Measurements from ENCODE around the gene IFIT1B. TPM values are rescaled to one million over a fixed set of nuclear protein-coding genes. Genes with fewer than 3 reads are reported as not detected.

IFIT1B gene
- total RNA-seq, 4 donors from 2014 or later = not detected

DNA sequence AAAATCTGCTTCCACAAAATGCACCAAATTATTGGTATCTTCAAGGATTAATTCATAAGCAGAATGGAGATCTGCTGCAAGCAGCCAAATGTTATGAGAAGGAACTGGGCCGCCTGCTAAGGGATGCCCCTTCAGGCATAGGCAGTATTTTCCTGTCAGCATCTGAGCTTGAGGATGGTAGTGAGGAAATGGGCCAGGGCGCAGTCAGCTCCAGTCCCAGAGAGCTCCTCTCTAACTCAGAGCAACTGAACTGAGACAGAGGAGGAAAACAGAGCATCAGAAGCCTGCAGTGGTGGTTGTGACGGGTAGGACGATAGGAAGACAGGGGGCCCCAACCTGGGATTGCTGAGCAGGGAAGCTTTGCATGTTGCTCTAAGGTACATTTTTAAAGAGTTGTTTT, 38.0 kb upstream of the IFIT1B start:
- Histone ChIP-seq H3K27me3 (no peaks in the 10 kb centered on the region), H3K36me3 (peaks cover 0 to 6% of the 10 kb centered on the region in 2 donors), H3K4me3 (replicated peaks in 1 of 3) (no peak overlapping the region), H3K9me3 (no peaks in the 10 kb centered on the region), H3K27ac (no peak overlapping the region), H3K4me1 (no peaks in the 10 kb centered on the region)
- intact Hi-C loops (cut with DNase I) = no loop called here
- TF ChIP-seq POLR2A (IDR thresholded peaks at IDR 0.05) (no peak), CTCF (IDR thresholded peaks at IDR 0.05) (no peak)
- 94 to 97% methylated on average over 3 to 4 of the region's 4 CpGs for WGBS, 2 donors
- DNase-seq = no peak

DNA sequence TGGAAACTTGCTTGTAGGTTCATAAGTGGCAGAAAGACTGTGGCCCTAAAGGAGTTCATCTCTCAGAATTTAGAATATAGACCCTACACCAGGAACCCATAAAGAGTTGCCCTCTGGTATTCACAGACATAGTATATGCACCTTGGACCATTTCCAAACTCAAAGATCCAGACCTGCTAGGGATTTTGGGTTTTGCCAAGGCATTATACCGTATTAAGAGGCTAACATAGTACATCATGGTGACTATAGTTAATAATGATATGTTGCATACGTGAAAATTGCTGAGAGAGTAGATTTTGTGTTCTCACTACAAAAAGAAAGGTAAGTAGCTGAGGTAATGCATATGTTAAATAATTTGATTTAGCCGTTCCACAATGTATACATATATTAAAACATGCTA, 36.2 kb upstream of the IFIT1B start:
- Histone ChIP-seq H3K4me3 (replicated peaks in 1 of 3) (no peak overlapping the region), H3K27me3 (no peaks in the 10 kb centered on the region), H3K9me3 (no peaks in the 10 kb centered on the region), H3K36me3 (peaks cover 0 to 6% of the 10 kb centered on the region in 2 donors), H3K4me1 (peaks cover 0 to 6% of the 10 kb centered on the region in 2 donors), H3K27ac (no peak overlapping the region)
- intact Hi-C loops (cut with DNase I) = no loop called here
- WGBS, 2 donors = 93 to 94% methylated on average over 3 of the region's 3 CpGs
- no peak for DNase-seq
- TF ChIP-seq POLR2A (IDR thresholded peaks at IDR 0.05) = no peak
- TF ChIP-seq CTCF (IDR thresholded peaks at IDR 0.05) = no peak

- Histone ChIP-seq H3K4me1 (peaks cover 0 to 14% of the 10 kb centered on the region in 2 donors), H3K9me3 (no peaks in the 10 kb centered on the region), H3K4me3 (replicated peaks in 1 of 3) (no peak overlapping the region), H3K27me3 (no peaks in the 10 kb centered on the region), H3K27ac (no peak overlapping the region), H3K36me3 (peaks cover 0 to 6% of the 10 kb centered on the region in 2 donors)
- TF ChIP-seq POLR2A (IDR thresholded peaks at IDR 0.05) = no peak
- no peak for TF ChIP-seq CTCF (IDR thresholded peaks at IDR 0.05)
- WGBS, 2 donors = 66 to 70% methylated on average over 3 of the region's 3 CpGs
- intact Hi-C loops (cut with DNase I) = no loop called here
- DNase-seq = peak; percentile 25 to 42
These were observed 35.5 kb upstream of the IFIT1B start for GRCh38 chr10:89342206-89342958.

DNA sequence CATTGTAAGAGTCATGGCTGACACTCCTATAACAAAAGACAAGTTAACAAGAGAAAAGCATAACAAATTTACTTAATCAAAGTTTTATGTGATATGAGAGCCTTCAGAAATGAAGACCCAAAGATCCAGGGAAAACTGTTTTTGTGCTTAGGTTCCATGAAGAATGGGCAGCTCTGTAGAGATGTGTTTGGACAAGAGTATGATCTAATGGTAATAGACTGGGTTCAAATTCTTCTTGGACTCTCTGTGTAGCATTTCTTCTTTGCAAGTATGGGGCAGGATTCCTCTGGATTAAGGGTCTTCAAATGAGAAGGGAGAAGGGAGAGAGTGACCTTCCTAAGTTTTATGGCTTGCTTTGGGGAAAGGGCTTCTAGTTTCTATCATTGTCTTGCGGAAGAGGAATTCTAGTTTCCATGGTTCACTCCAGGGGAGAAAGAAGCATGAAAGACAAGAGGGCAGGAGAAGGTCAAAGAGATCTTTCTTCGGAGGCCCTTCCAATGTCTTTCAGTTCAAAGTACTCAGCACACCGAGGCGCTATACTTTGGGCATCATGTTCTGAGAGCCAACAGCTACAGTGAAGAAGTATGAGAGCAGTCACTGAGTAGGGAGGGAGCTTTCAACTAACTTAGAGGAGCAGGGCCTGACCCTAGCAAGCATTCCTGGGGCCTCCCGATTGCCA, 34.6 kb upstream of the IFIT1B start:
- WGBS, 2 donors = 86 to 91% methylated on average over 5 of the region's 5 CpGs
- Histone ChIP-seq H3K27me3 (no peaks in the 10 kb centered on the region), H3K4me3 (replicated peaks in 1 of 3) (no peak overlapping the region), H3K4me1 (peaks cover 0 to 22% of the 10 kb centered on the region in 2 donors), H3K9me3 (no peaks in the 10 kb centered on the region), H3K36me3 (peaks cover 0 to 6% of the 10 kb centered on the region in 2 donors), H3K27ac (no peak overlapping the region)
- no peak for DNase-seq
- intact Hi-C loops (cut with DNase I) = no loop called here
- TF ChIP-seq POLR2A (IDR thresholded peaks at IDR 0.05) (no peak), CTCF (IDR thresholded peaks at IDR 0.05) (no peak)

- H3K27me3 ChIP-seq = no peaks in the 10 kb centered on the region
- H3K36me3 ChIP-seq = peaks cover 0 to 5% of the 10 kb centered on the region in 2 donors
- no peak overlapping the region for H3K27ac ChIP-seq
- peaks cover 0 to 23% of the 10 kb centered on the region in 2 donors for H3K4me1 ChIP-seq
- intact Hi-C loops (cut with DNase I) = no loop called here
- TF ChIP-seq POLR2A (IDR thresholded peaks at IDR 0.05) (no peak), CTCF (IDR thresholded peaks at IDR 0.05) (no peak)
- H3K4me3 ChIP-seq (replicated peaks in 1 of 3) = no peak overlapping the region
- 72 to 78% methylated on average over 2 of the region's 2 CpGs for WGBS, 2 donors
- DNase-seq = no peak
- no peaks in the 10 kb centered on the region for H3K9me3 ChIP-seq
These were observed 33.7 kb upstream of the IFIT1B start for GRCh38 chr10:89344156-89344555.

Measured in thyroid gland (tissue), 4 donors.